Fibroblast of lung (primary cell): Measurements from ENCODE around the gene NTSR2. TPM values are rescaled to one million over a fixed set of nuclear protein-coding genes. Genes with fewer than 3 reads are reported as not detected.

ENCODE experiments used
- DNase-seq, 2 donors: peaks; one replicate each; pipeline versions ENCODE4 v3.0.0 to v3.0.0-alpha.2; 2010; ENCODE audit warnings: low read depth in 2 of 2
- H2AFZ ChIP-seq: 2 replicates; pipeline ENCODE4 v1.5.1; 2012; ENCODE audit warnings: low read length, control low read depth, inconsistent platforms
- H3K27ac ChIP-seq: 2 replicates; pipeline ENCODE4 v1.5.1; 2011; ENCODE audit warnings: low read length, control low read depth; ENCODE audit not compliant: insufficient read depth
- H3K27me3 ChIP-seq: 2 replicates; pipeline ENCODE4 v1.5.1; 2011; ENCODE audit warnings: mild to moderate bottlenecking, low read length; ENCODE audit not compliant: control insufficient read depth, insufficient read depth
- H3K36me3 ChIP-seq: 2 replicates; pipeline ENCODE4 v1.5.1; 2011; ENCODE audit warnings: low read length; ENCODE audit not compliant: control insufficient read depth, insufficient read depth
- H3K4me1 ChIP-seq: 2 replicates; pipeline ENCODE4 v1.5.1; 2011; ENCODE audit warnings: low read length; ENCODE audit not compliant: control insufficient read depth, insufficient read depth; ENCODE audit errors: extremely low read depth
- H3K4me2 ChIP-seq: 2 replicates; pipeline ENCODE4 v1.5.1; 2011; ENCODE audit warnings: low read length, control low read depth; ENCODE audit not compliant: insufficient read depth; ENCODE audit errors: extremely low read depth
- H3K4me3 ChIP-seq, 4 experiments: fragments of 200-600 bp in 1 of 4; sonication (generic) in 1 of 4; replicated peaks in 1 of 4; 2 replicates each; pipeline ENCODE4 v1.5.1; 2011 to 2016; ENCODE audit warnings: low read length in 4 of 4, low read depth in 3 of 4, mild to moderate bottlenecking in 3 of 4, control low read depth in 2 of 4, inconsistent platforms in 1 of 4, mixed read lengths in 1 of 4; ENCODE audit not compliant: insufficient read depth in 1 of 4; ENCODE audit errors: control extremely low read depth in 1 of 4
- H3K79me2 ChIP-seq: 2 replicates; pipeline ENCODE4 v1.5.1; 2012; ENCODE audit warnings: mild to moderate bottlenecking, low read length, inconsistent platforms; ENCODE audit not compliant: control insufficient read depth, insufficient read depth
- H3K9ac ChIP-seq: 2 replicates; pipeline ENCODE4 v1.5.1; 2011; ENCODE audit warnings: mild to moderate bottlenecking, low read length, control low read depth; ENCODE audit not compliant: insufficient read depth
- H3K9me3 ChIP-seq: 2 replicates; pipeline ENCODE4 v1.5.1; 2012; ENCODE audit warnings: low read depth, low read length; ENCODE audit not compliant: control insufficient read depth, insufficient read depth
- H4K20me1 ChIP-seq: 2 replicates; pipeline ENCODE4 v1.5.1; 2011; ENCODE audit warnings: low read length; ENCODE audit not compliant: control insufficient read depth, insufficient read depth; ENCODE audit errors: extremely low read depth
- CTCF ChIP-seq, 2 donors: IDR thresholded peaks in 1 of 2; conservative IDR thresholded peaks in 1 of 2; 1 replicate in 1 of 2; 2 replicates in 1 of 2; pipeline ENCODE4 v1.5.1; 2011 to 2012; ENCODE audit warnings: low read length in 2 of 2, control low read depth in 1 of 2, inconsistent platforms in 1 of 2, low read depth in 1 of 2, mild to moderate bottlenecking in 1 of 2
- EZH2 ChIP-seq: IDR thresholded peaks from 2 replicates; pipeline ENCODE4 v1.5.1; 2012; ENCODE audit warnings: low read length, control low read depth, mild to moderate bottlenecking; ENCODE audit errors: missing control alignments
- polyA plus RNA-seq, 2 donors: library from polyadenylated mRNA; depleted of rRNA in 1 of 2; stranded (reverse) in 1 of 2; unstranded in 1 of 2; fragments of >200 nt; gene quantifications; 2 replicates each; pipeline ENCODE4 v1.2.1, GENCODE V29; 2011 to 2012; ENCODE audit warnings: missing spikeins in 1 of 2
- total RNA-seq: library from RNA; depleted of rRNA; stranded (reverse); fragments of >200 nt; gene quantifications from 2 replicates; pipeline ENCODE4 v1.2.1, GENCODE V29; 2014

The NTSR2 gene
- total and polyA plus RNA-seq, 2 donors (not counting 1 experiment from before 2014, with no cell fraction given), result not detected

GRCh38 chr2:11618708-11619062 is 51.3 kb downstream of the NTSR2 start:
- Histone ChIP-seq H3K9me3 (no peaks in the 10 kb centered on the region), H3K36me3 (no peaks in the 10 kb centered on the region), H3K4me3 (no peak overlapping the region), H2AFZ (no peak overlapping the region), H4K20me1 (no peaks in the 10 kb centered on the region), H3K4me2 (no peak overlapping the region), H3K9ac (no peak overlapping the region), H3K27ac (no peak overlapping the region), H3K79me2 (no peaks in the 10 kb centered on the region), H3K4me1 (no peaks in the 10 kb centered on the region), H3K27me3 (no peaks in the 10 kb centered on the region)
- no peak for TF ChIP-seq CTCF (conservative IDR thresholded peaks at IDR 0.05 in 1 of 2, IDR thresholded peaks at IDR 0.05 in 1 of 2; ENCODE audit: low read depth in 1 of 2, low read length in 2 of 2)
- TF ChIP-seq EZH2, result no peak
- no peak for DNase-seq

- Histone ChIP-seq H3K79me2 (no peaks in the 10 kb centered on the region), H3K9me3 (no peaks in the 10 kb centered on the region), H4K20me1 (no peaks in the 10 kb centered on the region), H3K27ac (no peak overlapping the region), H3K4me2 (no peak overlapping the region), H3K36me3 (no peaks in the 10 kb centered on the region), H3K27me3 (no peaks in the 10 kb centered on the region), H3K4me1 (no peaks in the 10 kb centered on the region), H3K4me3 (no peak overlapping the region), H2AFZ (no peak overlapping the region), H3K9ac (no peak overlapping the region)
- no peak for TF ChIP-seq CTCF (conservative IDR thresholded peaks at IDR 0.05 in 1 of 2, IDR thresholded peaks at IDR 0.05 in 1 of 2; ENCODE audit: low read depth in 1 of 2, low read length in 2 of 2)
- no peak for TF ChIP-seq EZH2
- DNase-seq, result no peak
These were observed 51.8 kb downstream of the NTSR2 start for GRCh38 chr2:11617984-11618707.

- H3K27me3 ChIP-seq, result no peaks in the 10 kb centered on the region
- DNase-seq, result no peak
- H3K27ac ChIP-seq, result no peak overlapping the region
- H3K4me1 ChIP-seq, result no peaks in the 10 kb centered on the region
- H3K4me2 ChIP-seq, result no peak overlapping the region
- no peaks in the 10 kb centered on the region for H3K79me2 ChIP-seq
- H3K4me3 ChIP-seq, result no peak overlapping the region
- no peaks in the 10 kb centered on the region for H3K36me3 ChIP-seq
- no peak overlapping the region for H2AFZ ChIP-seq
- no peak overlapping the region for H3K9ac ChIP-seq
- no peaks in the 10 kb centered on the region for H3K9me3 ChIP-seq
- H4K20me1 ChIP-seq, result no peaks in the 10 kb centered on the region
- TF ChIP-seq CTCF (conservative IDR thresholded peaks at IDR 0.05 in 1 of 2, IDR thresholded peaks at IDR 0.05 in 1 of 2; ENCODE audit: low read depth in 1 of 2, low read length in 2 of 2) (no peak), EZH2 (no peak)
These were observed 52.5 kb downstream of the NTSR2 start for GRCh38 chr2:11617527-11617926.
